ENCODE data around the gene MYLK2. TPM values are rescaled to one million over a fixed set of nuclear protein-coding genes. Genes with fewer than 3 reads are reported as not detected.

Gene MYLK2
- total and polyA plus RNA-seq, 8 donors = 1.8 to 10.8 (median 4.3) TPM

- no peak overlapping the region for H3K4me3 ChIP-seq
- intact Hi-C loops (cut with DNase I) = no loop called here
Observed at GRCh38 chr20:31830406-31830981, 11.3 kb downstream of the MYLK2 start.

GRCh38 chr20:31831211-31831610, 12.1 kb downstream of the MYLK2 start:
- 81 to 89% methylated on average over 6 of the region's 6 CpGs for WGBS, 2 donors
- no peaks in the 10 kb centered on the region for H3K9me3 ChIP-seq
- H3K4me1 ChIP-seq = no peaks in the 10 kb centered on the region
- H3K36me3 ChIP-seq = no peaks in the 10 kb centered on the region
- FAIRE-seq (no peak), ATAC-seq (no peak), DNase-seq (no peak)
- intact Hi-C loops (cut with DNase I) = no loop called here
- H3K4me3 ChIP-seq = no peak overlapping the region
- TF ChIP-seq CTCF (IDR thresholded peaks at IDR 0.05) = no peak
- no peaks in the 10 kb centered on the region for H3K27me3 ChIP-seq
- H3K27ac ChIP-seq = no peak overlapping the region

More at GRCh38 chr20:31830406-31830981, 11.3 kb downstream of the MYLK2 start:
- TF ChIP-seq CTCF (IDR thresholded peaks at IDR 0.05) = no peak
- Histone ChIP-seq H3K4me1 (no peaks in the 10 kb centered on the region), H3K27me3 (no peaks in the 10 kb centered on the region), H3K27ac (no peak overlapping the region), H3K36me3 (no peaks in the 10 kb centered on the region), H3K9me3 (no peaks in the 10 kb centered on the region)
- FAIRE-seq = no peak
- DNase-seq = no peak
- no peak for ATAC-seq
- WGBS, 2 donors = 76 to 86% methylated on average over 8 of the region's 8 CpGs

- Histone ChIP-seq H3K4me3 (no peak overlapping the region), H3K9me3 (no peaks in the 10 kb centered on the region), H3K27ac (no peak overlapping the region), H3K36me3 (no peaks in the 10 kb centered on the region), H3K27me3 (no peaks in the 10 kb centered on the region), H3K4me1 (no peaks in the 10 kb centered on the region)
- no peak for TF ChIP-seq CTCF (IDR thresholded peaks at IDR 0.05)
- ATAC-seq = no peak
- no peak for FAIRE-seq
- no peak for DNase-seq
- intact Hi-C loops (cut with DNase I) = no loop called here
- 91 to 95% methylated on average over 17 of the region's 17 CpGs for WGBS, 2 donors
Observed at GRCh38 chr20:31831771-31832306, 12.7 kb downstream of the MYLK2 start.

- no peaks in the 10 kb centered on the region for H3K9me3 ChIP-seq
- H3K36me3 ChIP-seq = no peaks in the 10 kb centered on the region
- ATAC-seq (peak; percentile 33 to 73 (median 64)), FAIRE-seq (no peak), DNase-seq (peak in 4 of 6 donors; percentile 62 to 86 (median 72))
- H3K27me3 ChIP-seq = no peaks in the 10 kb centered on the region
- TF ChIP-seq CTCF (IDR thresholded peaks at IDR 0.05) = peak; percentile 73 to 83 (median 80)
- intact Hi-C loops (cut with DNase I) = no loop called here
- 56 to 63% methylated on average over 14 of the region's 14 CpGs for WGBS, 2 donors
- H3K27ac ChIP-seq = no peak overlapping the region
- no peaks in the 10 kb centered on the region for H3K4me1 ChIP-seq
- no peak overlapping the region for H3K4me3 ChIP-seq
Observed at GRCh38 chr20:31833130-31833930, 14.2 kb downstream of the MYLK2 start.
